Measurements from ENCODE around the gene AGAP3.

Gene AGAP3

DNA sequence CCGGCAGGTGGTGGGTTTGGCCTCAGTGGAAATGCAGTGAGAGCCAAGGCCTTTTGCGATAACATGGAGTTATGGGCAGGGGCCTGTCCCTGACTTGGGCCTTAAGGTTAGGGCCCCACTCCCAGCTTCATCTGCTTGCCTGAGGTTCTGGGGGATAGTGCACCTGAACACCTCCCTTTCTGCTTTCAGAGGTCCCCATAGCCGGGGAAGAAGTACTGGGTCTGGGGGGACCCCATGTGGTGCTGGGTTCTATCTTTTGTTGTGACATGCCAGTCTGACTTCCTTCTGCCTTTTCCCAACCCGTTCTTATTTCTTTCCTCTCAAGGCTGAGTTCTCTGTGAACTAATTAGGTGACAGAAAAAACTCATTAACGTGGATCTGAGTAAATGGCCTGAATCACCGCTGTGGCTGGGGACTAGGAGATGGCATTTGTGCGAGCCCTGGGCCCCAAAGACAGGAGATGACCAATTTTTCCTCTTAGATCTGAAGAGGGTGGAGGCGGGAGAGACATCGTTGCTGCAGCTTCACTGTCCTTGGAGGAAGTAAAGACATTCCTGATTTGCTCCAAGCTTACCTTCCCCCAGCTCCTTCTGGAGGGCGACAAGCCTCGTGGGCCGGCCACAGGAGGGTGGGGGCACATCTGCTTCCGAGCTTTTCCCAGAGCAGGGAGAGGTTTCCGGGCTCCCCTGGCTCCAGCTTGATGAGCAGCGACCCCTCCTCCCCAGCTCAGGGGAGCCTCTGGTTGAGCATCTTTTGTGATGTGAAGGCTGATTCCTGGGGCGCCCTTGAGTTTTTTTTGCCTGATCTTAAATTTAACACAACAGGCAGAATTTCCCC lies 2.0 kb downstream of the AGAP3 start:
- no peak for DNase-seq

DNA sequence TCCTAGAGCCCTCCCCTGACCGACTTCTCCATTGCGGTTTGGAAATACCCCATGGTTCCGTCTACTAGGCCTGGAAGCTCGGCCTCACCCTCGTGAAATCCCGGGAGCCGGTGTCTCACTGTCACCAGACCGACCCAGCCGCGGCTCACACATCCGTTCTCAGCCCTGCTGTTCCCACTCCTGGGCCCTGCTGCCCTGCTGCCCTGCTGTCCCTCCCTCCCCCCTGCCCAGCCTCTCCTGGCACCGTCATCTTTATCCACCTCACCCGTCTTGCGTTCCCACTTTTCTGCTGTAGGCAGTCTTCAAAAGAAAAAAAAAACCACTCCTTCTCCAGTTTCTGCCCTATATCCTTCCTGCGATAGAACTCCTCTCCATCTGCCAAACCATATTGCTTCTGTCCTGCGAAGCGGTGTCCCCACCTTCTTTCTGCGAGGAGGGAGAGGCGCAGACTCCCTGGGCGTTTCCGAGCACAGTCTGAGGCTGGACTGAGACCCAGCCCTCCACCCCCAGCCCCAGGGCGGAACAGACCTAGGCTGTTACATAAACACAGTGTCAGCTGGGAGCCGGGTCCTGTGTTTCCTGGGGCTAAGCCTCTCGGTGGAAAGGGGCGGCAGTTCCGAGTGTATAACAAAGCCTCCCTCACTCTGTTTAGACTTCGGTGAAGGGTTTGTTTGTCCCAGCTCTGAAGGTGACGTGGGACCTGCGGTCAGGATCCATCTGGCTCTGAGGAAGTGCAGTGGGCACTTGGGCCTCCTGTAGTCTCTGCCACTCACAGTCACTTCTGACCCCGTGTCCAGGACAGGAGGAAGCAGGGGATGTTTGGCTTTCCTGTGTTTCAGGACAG lies 2.8 kb downstream of the AGAP3 start:
- DNase-seq = peak; percentile 13

DNA sequence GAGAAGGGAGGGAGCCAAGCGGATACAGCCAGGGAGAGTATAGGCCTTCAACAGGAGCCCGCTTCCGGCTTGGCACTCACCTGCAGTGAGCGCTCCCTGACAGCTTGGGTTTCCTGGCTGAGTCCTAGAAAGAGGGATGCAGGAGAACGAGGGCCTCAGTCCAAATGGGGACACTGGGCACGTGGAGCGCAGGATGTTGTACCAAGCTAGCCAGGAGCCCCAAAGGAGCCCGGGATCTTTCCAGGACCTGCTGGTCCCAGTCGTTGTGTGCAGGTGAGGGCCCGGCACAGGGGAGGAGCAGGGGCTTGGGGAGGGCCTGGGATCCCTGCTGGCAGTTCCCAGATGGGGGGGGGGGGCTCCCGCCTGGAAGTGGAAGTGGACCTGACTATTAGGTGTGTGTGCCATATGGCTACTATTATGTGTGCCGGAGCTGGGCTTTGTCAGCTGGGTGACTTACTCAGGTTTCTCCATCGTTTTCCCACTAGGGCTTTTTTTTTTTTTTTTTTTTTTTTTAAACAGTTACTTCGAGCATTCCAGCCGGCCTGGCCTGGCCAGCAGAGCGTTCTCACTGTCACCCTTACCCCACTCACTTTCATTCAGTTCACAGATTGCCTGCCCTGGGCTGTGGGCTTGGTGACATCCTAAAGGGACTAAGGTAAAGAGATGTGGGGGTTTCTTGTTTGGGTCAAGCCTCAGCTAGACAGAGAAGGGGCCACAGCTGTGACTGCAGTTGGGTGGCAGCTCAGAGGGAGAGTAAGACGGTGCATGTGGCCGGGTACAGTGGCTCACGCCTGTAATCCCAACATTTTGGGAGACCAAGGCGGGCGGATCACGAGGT lies 3.8 kb downstream of the AGAP3 start:
- no peak for DNase-seq

DNA sequence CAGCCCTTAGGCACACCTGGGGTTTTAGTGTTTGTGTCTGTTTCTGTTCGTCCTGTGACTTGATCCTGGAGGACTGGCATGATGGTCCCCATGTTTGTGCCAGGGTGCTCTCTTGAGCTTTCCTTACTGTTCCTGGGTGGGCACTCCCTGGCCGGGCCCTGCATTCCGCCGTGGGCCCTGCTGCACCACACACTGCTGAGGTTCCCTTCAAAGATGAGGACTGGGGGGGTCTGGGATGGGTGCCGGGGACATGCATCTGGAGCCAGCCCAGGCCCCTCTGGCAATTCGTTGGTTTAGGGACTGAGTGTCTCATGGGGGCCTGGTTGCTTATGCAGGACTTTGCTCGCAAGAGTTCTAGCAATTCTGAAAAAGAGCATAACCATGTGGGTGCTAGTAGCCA lies 4.7 kb downstream of the AGAP3 start:
- DNase-seq = no peak

DNA sequence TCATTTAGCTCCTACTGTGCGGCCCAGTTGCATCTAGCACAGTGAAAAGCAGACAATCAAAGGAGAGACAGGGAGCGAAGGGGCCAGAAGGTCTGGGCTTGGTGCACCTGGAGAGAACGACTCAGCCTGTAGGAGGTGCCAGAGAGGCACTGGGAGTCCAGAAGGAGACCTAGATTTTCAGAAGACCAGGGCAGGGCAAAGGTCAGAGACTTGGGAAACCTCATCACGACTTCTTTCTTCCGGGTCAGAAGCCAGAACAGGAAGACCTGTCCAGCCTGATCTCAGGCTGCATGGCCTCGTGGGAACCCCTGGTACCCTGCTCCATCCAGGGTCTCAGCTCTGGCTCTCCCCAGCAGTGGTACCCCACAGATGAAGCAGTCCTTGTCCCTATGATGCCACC lies 5.2 kb downstream of the AGAP3 start:
- no peak for DNase-seq

DNA sequence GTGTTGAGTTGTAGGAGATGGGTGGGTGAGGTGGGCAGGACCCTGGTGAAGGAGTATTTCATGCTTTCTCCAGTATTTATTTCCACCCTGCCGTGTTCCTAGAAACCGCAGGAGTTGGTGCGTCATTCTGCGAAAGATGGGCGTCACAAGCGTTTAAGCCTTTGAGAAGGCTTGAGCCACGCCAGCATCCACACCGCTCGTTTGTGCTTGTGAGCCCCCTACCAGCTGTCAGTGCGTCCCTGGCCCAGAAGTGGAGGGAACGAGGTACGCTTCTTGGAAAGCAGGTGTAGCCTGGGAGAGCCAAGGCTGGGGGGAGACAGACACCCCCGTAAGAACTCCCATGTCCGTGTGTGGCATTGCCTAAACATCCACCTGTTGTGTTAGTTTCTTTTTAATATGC lies 5.7 kb downstream of the AGAP3 start:
- no peak for DNase-seq

DNA sequence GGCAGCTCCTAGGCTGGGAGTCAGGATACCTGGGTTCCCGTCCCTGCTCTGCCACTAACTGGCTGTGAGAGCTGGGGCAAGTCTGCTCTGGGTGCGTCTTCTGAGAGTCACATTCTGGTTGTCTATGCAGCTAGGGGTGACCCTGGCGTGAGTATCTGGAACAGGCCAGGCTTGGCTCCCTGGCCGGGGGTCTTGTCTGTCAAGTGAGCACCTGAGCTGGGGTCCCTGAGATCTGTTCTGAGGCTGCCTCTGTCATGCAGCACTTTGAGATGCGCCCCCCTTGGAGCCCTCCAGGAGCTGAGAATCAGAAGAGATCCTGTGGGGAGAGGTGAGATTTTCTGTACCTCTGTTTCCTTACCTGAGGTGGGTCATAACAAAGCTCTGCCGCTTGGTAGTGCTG lies 7.5 kb downstream of the AGAP3 start:
- no peak for DNase-seq

DNA sequence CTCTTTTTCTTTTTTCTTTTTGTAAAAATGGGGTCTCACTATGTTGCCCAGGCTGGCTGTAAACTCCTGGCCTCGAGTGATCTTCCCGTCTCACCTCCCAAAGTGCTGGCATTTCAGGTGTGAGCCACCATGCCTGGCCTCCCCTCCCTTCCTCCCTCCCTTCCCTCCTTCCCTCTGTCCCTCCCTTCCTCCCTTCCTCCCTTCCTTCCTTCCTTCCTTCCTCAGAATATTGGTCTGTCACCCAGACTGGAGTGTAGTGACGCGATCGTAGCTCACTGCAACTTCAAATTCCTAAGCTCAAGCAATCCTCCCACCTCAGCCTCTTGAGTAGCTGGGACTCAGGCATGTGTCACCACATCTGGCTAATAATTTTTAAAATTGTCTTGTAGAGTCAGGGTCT lies 8.4 kb downstream of the AGAP3 start:
- no peak for DNase-seq

DNA sequence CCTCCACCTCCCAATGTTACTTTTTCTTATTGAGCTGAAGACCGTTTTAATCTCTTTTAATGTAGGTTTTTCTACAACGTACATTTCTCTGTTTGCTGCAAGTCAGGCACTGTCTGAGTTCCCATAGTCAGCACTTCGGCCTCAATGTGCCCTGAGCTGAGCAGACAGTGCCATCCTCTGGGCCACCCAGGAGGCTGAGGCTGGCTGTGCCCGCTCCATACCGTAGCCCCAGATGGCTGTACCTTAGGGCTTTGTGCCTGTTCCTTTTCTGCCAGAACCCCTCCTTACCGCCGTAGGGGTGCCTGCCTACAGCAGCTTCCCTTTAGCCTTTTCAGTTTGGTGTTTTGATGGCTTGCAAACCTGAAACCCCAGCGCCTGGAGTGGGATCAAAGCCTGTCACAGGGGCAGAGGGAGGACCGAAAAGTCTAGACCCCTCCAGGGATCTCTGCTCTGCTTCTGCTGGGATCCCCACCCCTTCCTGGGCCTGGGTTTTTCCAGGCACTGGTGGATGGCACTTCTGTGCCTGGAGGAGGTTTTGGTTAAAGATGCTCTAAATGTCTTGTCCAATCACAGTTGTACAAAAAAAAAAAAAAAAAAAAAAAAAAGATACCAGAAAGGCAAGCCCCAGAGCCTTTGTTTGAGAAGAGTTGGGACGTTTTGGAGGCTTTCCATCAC lies 9.0 kb downstream of the AGAP3 start:
- DNase-seq = no peak

DNA sequence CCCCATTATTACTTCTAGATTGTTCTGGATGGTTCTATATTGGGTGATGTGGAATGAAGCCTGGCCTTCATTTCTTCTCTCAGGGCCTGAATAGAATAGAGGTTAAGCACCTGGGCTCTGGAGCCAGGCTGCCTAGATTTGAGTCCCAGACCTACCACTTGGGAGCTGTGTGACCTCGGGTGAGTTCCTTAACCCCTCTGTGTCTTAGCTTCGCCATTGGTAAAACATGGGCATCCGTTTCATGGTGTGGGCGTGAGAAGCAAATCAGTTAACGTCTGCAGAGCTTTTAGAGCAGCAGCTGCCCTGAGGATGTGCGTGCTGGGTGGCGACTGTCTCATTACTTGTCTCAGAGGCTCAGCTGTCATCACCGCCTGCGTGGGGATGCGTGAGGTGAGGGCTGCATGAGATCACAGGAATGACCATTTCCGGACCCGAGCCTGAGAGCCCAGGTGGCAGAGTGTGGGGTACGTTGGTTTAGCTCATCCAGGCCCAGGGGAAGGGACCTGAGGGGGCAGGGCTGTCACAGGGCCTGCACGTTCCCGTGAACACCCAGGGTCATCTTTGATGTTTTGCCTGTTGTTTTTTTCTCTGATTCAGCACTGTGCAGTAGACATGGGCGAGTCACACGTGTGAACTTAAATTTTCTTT lies 9.7 kb downstream of the AGAP3 start:
- no peak for DNase-seq

DNA sequence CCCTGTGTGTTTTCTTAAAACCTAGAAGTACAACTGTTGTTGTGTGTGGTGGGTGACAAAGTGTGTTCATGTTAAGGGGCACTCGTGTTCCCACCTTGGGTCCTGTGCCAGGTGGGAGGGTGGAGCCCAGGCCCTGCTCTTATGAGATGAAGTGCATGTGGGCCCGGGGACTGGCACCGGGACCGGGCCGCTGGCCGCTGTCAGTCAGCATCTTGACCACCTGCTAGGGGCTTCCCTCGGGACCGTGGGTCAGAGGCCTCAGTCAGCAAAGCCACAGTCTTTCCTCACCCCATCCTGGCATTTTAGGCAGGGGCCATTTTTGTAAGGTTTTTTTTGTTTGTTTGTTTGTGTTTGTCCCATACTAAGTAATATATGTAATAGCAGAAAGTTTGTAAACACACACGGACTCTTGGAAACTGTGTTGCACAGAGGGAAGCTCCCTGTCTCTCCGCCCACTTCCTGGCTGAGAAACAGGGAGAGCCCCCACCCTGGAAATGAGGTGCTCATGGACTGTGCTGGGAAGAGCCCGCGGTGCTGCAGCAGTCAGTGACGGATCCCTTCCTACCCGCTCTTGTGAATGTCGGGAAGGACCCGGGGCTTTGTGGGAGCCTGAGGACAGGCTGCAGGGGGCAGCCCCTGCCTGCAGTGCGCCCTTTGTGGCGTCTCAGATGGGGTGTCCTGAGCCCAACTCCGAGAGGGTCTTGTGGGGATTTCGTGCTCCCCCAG lies 13.4 kb downstream of the AGAP3 start:
- DNase-seq = no peak

DNA sequence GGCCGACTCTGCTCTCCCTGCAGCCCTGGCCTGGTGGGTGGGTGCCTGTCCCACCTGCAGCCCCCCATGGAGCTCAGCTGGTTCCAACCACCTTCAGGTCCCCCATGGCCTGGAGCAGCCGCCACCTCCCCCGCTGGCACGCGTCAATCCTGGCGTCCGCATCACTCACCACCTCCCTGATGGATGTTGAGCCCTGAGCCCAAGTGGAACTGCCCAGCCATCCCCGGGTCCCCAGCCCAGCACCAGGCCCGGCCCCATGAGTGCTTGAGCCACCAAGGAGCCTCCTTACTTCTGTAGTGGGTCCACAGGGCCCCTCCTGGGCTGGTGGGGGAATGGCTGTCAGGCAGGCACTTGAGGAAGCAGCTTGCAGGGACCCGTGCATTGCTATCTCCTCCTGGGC lies 14.6 kb downstream of the AGAP3 start:
- DNase-seq = no peak

DNA sequence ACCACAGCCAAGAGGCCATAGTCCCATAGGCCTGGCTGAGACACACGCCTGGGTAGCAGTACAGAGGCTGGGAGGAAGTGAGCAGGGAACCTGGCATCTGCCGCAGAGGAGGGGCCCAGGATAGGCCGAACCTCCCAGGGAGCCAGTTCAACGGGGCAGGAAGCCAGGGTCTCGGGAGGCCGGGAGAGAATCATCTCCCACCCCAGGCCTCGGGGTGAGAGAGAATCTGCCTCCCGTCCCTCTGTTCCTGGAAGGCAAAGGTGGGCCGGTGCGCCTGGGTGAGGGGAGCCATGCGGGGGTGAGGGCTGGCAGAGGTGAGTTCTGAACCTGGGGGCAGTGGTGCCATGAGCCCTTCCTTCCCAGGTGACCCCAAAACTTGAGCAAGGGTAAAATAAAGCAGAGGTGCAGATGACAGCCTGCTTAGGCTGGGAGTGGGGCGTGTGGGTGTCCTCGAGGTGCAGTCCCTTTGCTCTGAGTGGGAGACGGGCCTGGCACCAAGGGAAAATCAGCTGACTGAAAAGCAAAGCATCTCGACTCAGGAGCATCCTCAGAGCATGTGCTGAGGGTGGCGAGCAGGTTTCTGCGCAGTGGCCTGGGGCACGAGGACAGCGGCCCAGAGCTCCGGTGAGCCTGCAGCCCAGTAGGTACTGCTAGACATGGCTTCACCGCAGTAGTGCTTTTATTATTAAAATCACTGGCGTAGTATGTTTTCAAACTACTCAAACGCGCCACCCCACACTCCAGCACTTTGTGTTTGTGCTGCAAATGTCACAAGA lies 15.5 kb downstream of the AGAP3 start:
- DNase-seq = no peak

DNA sequence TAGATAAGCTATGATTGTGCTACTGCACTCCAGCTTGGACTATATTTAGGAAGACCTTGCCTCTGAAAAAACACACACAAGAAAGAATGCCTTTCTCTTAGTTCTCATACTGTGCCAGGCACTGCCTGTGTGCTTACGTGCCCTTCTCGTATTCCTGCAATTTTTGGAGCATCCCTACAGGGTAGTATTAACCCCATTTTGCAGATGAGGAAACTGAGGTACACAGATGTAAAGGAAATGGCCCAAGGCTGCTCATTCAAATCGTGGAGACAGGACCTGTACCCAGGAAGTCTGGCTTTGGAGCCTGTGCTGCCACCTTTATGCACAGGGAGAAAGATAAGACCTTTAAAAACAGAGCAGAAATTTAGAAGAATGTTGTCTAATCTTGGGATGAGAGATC lies 16.7 kb downstream of the AGAP3 start:
- DNase-seq = no peak

DNA sequence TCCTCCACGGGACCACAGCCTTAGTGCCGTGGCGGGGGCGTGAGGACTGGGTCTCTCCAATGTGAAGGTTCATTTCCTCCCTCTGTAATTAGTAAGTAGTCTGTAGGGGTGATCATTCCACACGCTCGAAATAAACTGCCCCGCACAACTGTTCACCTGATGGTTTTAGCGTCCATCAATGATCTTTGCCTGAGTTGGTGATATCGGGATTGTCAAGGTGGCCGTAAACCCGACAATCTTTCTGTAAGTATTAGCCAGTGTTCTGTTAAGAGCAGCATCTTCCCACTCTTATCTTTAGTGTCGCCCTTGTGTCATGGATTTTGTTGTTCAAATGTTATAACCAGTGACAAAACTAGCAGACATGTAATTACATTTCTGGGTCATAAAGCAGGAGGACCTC lies 17.7 kb downstream of the AGAP3 start:
- DNase-seq = no peak

DNA sequence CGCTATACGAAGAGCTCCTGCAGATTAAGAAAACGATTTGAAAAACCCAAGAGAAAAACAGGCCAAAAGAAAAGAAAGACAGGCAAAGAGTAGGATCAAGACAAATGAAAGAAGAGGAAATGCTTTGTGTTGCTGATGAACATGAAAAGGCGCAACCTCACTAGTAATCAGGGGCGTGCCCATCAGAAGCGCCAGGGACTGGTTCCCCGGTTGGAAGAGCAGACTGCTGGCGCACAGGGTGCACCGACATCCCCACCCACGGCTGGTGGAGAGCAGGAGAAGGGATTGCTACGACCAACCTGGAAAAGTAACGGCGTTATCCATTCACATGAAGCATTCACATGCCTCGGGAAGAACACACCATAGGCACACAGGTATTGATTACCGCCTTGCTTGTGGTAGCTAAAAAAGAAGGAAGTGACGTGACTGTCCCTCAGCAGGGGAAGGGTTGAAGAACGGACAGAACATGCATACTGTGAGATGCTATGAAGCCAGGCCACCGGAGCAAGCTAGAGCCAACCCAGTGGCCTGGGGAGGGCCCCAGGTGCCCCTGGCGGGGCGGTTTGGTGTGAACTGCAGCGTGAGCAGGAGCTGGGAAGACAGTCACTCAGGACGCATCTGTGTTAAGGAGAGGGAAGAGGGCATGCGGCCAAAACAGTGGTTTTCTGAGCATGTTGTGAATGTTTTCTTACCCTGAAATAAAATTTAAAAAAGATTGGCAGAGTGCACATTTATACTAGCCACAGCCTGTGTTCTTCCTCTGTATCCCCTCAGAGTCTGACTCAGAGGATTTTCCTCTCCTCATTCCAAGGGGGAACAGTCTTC lies 18.3 kb downstream of the AGAP3 start:
- DNase-seq = no peak

DNA sequence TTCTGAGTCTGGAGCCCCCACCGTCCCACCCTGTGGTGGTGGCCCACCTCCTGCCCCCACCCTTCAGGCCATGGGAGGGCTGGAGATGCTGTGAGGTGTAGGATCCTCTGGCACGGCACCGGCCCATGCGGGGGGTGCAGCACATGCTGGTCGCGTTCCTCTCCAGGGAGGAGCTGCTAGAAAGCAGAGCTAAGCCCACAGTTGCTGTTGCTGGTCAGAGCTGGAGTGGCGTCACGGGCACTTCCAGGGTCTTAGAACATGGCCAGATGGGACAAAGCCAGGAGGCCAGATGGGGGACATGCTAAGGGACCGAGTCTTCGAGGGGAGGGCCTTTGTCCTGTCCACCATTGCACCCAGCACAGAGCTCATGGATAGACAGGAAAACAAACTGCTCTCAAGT lies 21.6 kb downstream of the AGAP3 start:
- DNase-seq = no peak

DNA sequence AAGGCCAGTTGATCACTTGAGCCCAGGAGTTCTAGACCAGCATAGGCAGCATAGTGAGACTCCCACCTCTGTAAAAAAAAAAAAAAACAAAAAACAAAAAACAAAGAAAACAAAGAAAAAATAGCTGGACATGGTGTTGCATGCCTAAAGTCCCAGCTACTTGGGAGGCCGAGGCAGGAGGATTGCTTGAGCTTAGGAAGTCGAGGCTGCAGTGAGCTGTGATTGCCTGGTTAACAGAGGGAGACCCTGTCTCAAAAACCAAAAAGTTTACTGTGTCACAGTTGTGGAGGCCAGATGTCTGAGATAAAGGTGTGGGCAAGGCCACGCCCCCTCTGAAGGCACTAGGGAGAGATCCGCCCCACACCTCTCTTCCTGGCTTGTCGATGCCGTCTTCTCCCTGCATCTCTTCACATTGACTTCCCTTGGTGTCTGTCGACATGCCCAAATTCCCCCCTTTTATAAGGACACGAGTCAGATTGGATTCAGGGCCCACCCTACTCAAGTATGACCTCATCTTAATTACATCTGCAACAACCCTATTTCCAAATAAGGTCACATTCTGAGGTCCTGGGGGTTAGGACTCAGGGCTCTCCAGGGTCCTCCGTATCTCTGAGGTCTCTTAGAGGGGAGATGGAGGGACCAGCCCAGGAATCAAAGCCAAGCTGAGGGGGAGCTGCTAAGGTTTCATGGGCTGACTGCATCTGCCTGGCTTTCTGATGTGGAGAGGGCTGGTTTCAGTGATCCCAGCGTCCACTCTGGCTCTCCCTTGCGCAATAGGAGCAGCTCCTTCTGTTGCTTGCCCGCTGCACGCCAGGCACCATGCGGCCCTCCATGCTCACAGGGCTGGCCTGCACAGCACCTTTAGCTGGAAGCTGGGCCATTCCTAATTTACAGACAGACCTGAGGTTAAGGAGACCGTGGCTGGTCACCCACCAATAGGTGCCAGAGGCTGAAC lies 23.1 kb downstream of the AGAP3 start:
- DNase-seq = no peak
